DMS79 (cell line): Measurements from ENCODE around the gene ZNF501.

Experiments
- DNase-seq: peaks from one replicate; lab custom pipeline; 2025; lab: John Stamatoyannopoulos, UW

ZNF501 gene

DNA sequence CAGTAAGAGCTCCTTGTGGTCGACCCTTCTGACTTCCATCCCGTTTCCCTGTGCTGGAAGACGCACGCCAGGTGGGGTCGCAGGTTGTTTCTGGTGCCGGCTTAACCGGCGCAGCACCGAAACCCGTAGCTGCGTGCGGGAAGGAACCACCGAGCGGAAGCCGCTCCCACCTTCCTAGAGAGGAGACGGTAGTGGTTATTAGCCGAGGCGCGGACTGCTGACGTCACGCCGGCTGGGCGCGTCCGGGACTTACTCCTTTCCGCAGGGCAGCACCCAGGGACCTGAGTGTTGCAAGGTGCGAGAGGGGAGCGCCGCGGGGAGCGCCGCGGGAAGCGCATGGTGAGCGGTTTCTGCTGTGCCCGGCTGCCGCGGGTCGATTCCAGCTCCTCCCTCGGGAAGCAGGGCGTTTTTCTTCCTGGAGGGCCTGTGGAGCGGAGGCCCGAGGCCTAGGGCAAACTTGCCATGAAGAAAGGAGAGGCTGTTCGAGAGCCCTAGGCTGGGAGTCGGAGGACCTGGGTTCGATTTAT is at the start of gene ZNF501:
Gene ZNF501, plus strand, starts transcription at position 252 of the 527 bp plus-strand sequence. CDS start 4,787 bp downstream, outside the sequence.
- DNase-seq, result peak; percentile 77

DNA sequence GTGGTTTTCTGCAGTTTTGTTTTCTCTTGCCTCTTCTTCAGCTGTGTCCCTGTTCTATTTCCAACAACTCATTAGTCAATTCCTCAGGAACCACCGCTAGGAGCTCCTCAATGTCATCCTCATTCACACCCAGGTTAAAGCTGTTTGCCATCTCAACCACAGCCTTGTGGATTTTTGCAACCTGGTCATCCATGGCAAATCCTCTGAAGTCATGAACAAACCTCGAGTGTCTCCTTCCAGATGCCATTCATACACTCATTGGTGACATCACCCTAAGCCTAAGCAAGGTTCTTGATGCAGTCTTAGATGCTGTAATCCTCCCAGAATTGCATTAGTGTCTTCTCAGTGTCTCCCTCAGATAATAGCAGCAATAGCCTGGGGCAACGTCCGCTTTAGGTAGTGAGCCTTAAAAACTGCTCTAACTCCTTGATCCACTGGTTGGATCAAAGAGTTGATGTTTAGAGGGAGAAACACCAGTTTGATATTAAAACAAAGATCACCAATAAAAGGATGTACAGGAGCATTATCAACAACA is 48.4 kb upstream of the ZNF501 start:
- DNase-seq, result no peak

DNA sequence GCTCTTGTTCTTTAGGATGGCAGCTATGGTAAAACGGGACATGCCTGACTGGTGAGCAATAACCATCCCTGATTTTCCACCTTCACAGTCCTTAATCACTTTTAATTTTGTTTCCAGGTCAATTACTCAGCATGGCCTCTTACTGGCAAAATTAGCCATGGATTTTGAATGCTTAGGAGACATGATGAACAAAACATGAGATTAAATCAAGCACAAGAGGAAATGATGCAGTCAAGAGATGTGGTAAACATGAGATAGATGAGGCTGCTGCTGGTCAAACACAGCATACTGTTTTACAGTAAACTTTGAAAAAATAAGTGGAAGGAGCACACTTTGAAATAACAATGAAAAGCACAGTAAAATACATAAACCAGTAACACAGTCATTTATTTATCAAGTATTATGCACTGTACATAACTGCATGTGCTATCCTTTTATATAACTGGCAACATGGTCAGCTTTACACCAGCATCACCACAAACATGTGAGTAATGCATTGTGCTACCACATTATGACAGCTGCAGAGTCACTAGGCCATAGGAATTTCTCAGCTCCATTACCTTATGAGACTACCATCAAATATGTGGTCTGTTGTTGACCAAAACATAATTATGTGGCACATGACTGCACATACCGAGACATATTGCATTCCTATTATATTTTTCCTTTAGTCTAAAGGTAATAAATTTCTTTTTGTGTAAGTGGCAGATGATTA is 47.1 kb upstream of the ZNF501 start:
- no peak for DNase-seq

DNA sequence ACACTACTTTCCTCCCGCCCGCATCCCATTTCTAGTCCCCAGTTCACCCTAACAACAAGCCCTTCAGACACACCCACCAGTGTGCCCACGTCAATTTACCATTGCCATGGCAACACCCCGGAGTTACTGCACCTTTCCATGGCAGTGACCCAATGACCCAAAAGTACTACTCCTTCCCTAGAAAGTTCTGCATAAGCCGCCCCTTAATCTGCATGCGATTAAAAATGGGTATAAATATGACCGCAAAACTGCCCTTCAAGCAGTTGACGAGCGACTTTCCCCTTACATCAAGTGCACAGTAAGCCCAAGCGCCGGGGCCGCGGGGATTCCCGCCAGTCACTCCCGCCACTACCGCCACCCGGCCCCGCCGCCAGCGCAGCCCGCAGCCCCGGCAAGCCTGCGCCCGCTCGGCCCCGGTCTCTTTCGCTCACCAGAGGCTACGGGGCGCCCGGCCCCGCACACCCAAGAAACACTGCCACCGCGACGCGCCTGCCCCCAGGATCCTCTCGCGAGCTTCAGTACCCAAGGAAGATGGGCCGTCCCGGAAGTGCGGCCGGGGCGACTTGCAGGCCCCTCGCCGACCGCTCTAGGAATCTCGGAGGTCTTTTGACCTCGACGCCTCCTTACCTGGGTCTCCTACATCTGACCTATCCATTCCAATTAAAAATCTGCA is 44.2 kb upstream of the ZNF501 start:
- peak; percentile 43 for DNase-seq

GRCh38 chr3:44687898-44688297 is 41.5 kb upstream of the ZNF501 start:
- DNase-seq, result no peak

DNA sequence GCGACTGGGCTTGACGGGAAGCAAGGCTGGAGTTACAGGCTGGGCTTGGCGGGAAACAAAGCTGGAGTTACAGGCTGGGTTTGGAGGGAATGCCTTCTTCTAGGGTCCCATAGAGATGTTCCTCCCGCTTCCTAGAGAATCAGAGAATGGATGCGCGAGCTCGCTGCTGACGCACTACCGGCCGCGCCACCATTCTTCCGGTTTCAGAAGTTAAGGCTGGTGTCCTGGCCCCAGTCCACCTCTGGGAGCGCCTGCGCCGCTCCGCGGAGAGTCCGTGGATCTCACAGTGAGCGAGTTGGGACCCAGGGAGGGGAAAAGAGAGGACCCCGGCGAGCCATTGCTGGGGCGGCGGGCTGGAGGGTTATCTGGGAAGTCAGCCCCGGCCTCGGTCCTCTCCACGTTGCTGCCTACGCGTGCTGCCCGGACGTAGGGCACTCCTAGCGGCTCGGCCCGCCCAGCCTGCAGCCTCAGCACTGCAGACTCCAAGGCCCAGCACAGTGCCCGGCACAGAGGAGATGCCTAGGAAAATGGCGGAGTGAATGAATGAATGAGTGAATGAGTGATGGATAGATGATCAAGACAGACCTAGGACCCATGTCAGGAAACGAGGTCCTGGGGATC is 16.9 kb upstream of the ZNF501 start, which contains the start of gene ZNF502:
Gene ZNF502, plus strand, starts transcription at position 206 of the 621 bp plus-strand sequence. CDS start 7,602 bp downstream, outside the sequence.
- no peak for DNase-seq

GRCh38 chr3:44721231-44722102 is 8.0 kb upstream of the ZNF501 start:
- DNase-seq, result no peak

- DNase-seq, result no peak
These were observed 7.4 kb upstream of the ZNF501 start for GRCh38 chr3:44722103-44722401.

DNA sequence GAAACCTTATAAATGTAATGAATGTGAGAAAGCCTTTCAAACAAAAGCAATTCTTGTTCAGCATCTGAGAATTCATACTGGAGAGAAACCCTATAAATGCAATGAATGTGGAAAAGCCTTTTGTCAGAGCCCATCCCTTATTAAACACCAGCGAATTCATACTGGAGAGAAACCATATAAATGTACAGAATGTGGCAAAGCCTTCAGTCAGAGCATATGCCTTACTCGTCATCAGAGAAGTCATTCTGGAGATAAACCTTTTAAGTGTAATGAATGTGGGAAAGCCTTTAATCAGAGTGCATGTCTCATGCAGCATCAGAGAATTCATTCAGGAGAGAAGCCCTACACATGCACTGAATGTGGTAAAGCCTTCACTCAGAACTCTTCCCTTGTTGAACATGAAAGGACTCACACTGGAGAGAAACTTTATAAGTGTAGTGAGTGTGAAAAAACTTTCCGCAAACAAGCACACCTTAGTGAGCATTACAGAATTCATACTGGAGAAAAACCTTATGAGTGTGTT is 5.3 kb downstream of the ZNF501 start:
- DNase-seq, result no peak

DNA sequence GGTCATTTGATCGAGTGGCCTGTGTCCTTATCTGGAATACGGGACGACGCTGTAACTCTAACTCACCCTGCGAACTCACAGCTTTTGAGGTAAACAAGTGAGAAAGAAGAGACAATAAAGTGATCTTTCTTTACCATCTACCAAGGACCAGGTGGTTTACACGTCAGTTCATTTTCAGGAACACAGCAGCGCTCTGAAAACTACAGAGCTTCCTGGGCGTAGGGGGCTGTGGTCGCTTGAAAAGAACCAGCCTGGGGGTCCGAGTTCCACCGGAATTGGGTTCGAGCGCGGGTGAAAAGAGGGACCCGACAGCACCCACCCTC is 31.6 kb downstream of the ZNF501 start:
- no peak for DNase-seq

GRCh38 chr3:44761424-44762169 is 32.2 kb downstream of the ZNF501 start, which contains the start of the genes KIAA1143 and KIF15:
Gene KIAA1143 (minus strand): TSS chr3:44761619. CDS start chr3:44761602, 17 bp downstream.
Gene KIF15 (plus strand): TSS chr3:44761794. CDS start chr3:44761866, 72 bp downstream.
- peak; percentile 49 for DNase-seq

- no peak for DNase-seq
These were observed 32.8 kb downstream of the ZNF501 start for GRCh38 chr3:44762170-44762677.

DNA sequence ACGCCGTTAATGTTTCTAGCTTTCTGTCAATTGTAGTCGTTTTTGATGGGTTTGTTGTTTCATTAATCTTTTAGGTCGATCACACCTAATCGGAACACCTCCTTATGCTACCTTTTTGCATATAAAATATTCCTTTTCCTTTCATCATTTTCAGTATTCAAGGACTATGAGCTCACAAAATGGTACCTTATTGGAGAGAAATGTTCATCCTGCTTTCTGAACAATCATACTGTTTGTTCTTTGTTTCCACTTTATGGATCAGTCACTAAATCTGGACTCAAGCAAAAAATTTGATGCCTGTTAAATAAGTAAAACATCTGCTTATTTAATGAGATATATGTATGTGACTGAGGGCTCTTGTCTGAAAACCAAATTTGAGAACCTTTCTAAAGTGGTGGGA is 33.3 kb downstream of the ZNF501 start:
- no peak for DNase-seq

- no peak for DNase-seq
These were observed 34.8 kb downstream of the ZNF501 start for GRCh38 chr3:44764248-44764647.

- DNase-seq, result no peak
These were observed 42.1 kb downstream of the ZNF501 start for GRCh38 chr3:44771424-44772098.

DNA sequence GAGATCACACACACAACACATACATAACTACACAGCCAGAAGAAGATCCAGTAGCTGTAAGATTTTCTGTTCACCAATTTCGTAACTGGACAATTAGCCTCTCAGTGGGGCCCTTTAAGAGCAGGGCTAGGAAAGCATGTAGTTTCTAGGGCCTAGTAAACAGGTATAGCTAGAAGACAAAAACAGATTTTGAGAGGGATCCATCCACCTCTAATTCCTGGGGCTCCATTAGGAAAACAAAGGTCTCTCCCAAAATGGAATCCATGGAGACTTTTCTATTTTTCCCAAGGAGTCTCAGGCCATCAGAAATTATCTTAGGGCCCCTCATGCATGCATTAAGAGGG is 42.6 kb downstream of the ZNF501 start:
- no peak for DNase-seq

DNA sequence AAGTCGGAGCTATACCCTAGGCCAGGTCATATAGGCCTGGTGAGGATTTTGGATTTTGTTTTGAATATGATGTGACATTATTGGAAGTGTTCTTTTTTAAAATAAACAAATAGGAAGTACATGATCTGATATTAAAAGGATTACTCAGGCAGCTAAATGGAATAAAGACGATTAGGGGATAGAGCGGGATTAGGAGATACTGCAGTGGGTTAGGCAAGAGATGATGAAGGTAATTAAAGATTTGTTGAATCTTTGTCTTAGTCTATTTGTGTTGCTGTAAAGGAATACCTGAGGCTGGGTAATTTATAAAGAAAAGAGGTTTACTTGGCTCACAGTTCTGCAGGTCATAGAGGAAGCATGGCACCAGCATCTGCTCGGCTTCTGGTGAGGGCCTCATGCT is 53.5 kb downstream of the ZNF501 start:
- no peak for DNase-seq
